HepG2 (cell line): ENCODE data around the gene SMIM45.

Source experiments
- ATAC-seq: fragments of 200-7000 bp; cut with Tn5 transposase; 3 replicates; pipeline ENCODE4 v1.9.1; 2020; ENCODE audit warnings: mild to moderate bottlenecking, moderate library complexity
- BruUV-seq: library from RNA; stranded (reverse); fragments of 400-500 nt; replicated peaks from 2 replicates; lab custom pipeline; 2021; lab: Mats Ljungman, UMichigan
- CTCF ChIA-PET: fragments of 300-600 bp; formaldehyde crosslinking; extraction: SDS; loops from one replicate; lab custom pipeline; 2021; ENCODE audit warnings: low total read pairs, inconsistent platforms, low intra/inter-chr PET ratio; lab: Yijun Ruan, JAX
- POLR2A ChIA-PET: fragments of 350-600 bp; sonication (Branson Sonifier 250); formaldehyde crosslinking; loops from one replicate; lab custom pipeline; 2020; ENCODE audit warnings: antibody characterized with exemption, inconsistent platforms; lab: Yijun Ruan, JAX
- DNase-seq: peaks from one replicate; pipeline ENCODE4 v3.0.0-alpha.2; 2015; ENCODE audit warnings: low spot score
- FAIRE-seq: peaks from 3 replicates; lab custom pipeline; 2011; peaks lifted over from hg19 to GRCh38; lab: Jason Lieb, UNC
- H2AFZ ChIP-seq: one replicate; pipeline ENCODE4 v1.6.1; 2011; ENCODE audit warnings: low read length, inconsistent platforms
- H3K27ac ChIP-seq: fragments of 300-600 bp; 3 replicates; pipeline ENCODE4 v1.8.0; 2011; ENCODE audit warnings: mixed run types, mild to moderate bottlenecking, mixed read lengths, low read length, inconsistent platforms; ENCODE audit not compliant: insufficient read depth; ENCODE audit errors: extremely low read length
- H3K27me3 ChIP-seq, 2 experiments: fragments of 200-600 bp in 1 of 2; 2 replicates in 1 of 2; 3 replicates in 1 of 2; pipeline versions ENCODE4 v1.6.0 to v1.8.0; 2011; ENCODE audit warnings: low read length in 2 of 2, mild to moderate bottlenecking in 2 of 2, moderate library complexity in 2 of 2, inconsistent platforms in 1 of 2; ENCODE audit not compliant: insufficient read depth in 2 of 2, control insufficient read depth in 1 of 2
- H3K36me3 ChIP-seq, 2 experiments: fragments of 200-600 bp in 1 of 2; replicated peaks in 1 of 2; 2 replicates in 1 of 2; 3 replicates in 1 of 2; pipeline versions ENCODE4 v1.5.1 to v1.8.0; 2011; ENCODE audit warnings: low read length in 2 of 2, inconsistent platforms in 1 of 2; ENCODE audit not compliant: insufficient read depth in 2 of 2, control insufficient read depth in 1 of 2
- H3K4me1 ChIP-seq: 2 replicates; pipeline ENCODE4 v1.5.1; 2012; ENCODE audit warnings: low read length, inconsistent platforms; ENCODE audit not compliant: insufficient read depth
- H3K4me2 ChIP-seq: 2 replicates; pipeline ENCODE4 v1.6.0; 2011; ENCODE audit warnings: low read depth, low read length, inconsistent platforms
- H3K4me3 ChIP-seq, 3 experiments: fragments of 200-600 bp in 1 of 3; sonication (generic), shearing (Covaris generic) in 1 of 3; replicated peaks in 1 of 3; 2 replicates each; pipeline ENCODE4 v1.5.1; 2011 to 2016; ENCODE audit warnings: low read length in 3 of 3, inconsistent platforms in 2 of 3, low read depth in 2 of 3, mild to moderate bottlenecking in 2 of 3, control low read depth in 1 of 3, mixed read lengths in 1 of 3; ENCODE audit not compliant: insufficient read depth in 1 of 3
- H3K79me2 ChIP-seq: one replicate; pipeline ENCODE4 v1.6.1; 2011; ENCODE audit warnings: low read length, inconsistent platforms; ENCODE audit not compliant: insufficient read depth
- H3K9ac ChIP-seq: 2 replicates; pipeline ENCODE4 v1.6.0; 2011; ENCODE audit warnings: mild to moderate bottlenecking, low read depth, low read length, inconsistent platforms; ENCODE audit not compliant: insufficient read depth
- H3K9me3 ChIP-seq: 2 replicates; pipeline ENCODE4 v1.5.1; 2012; ENCODE audit warnings: mild to moderate bottlenecking, low read length
- H4K20me1 ChIP-seq: 2 replicates; pipeline ENCODE4 v1.6.0; 2011; ENCODE audit warnings: inconsistent platforms, mild to moderate bottlenecking, low read length, moderate library complexity; ENCODE audit not compliant: insufficient read depth
- ASH2L ChIP-seq: fragments of 300-600, 200-600 bp; sonication (generic); IDR thresholded peaks from 2 replicates; pipeline ENCODE4 v1.7.0; 2017; ENCODE audit warnings: low read depth, mild to moderate bottlenecking, moderate library complexity, mixed read lengths, low read length; ENCODE audit not compliant: insufficient read length
- ATF5 ChIP-seq: sonication (generic); formaldehyde crosslinking; IDR thresholded peaks from 2 replicates; pipeline ENCODE4 v1.4.0; 2020; ENCODE audit warnings: mild to moderate bottlenecking, low read depth, missing genetic modification reagents
- BORCS8-MEF2B ChIP-seq: sonication (generic); formaldehyde crosslinking; IDR thresholded peaks from 2 replicates; pipeline ENCODE4 v1.8.0; 2022; ENCODE audit warnings: mild to moderate bottlenecking, missing genetic modification reagents
- BRCA1 ChIP-seq: sonication (generic); formaldehyde crosslinking; IDR thresholded peaks from 2 replicates; pipeline ENCODE4 v1.4.0; 2020; ENCODE audit warnings: missing genetic modification reagents
- BRF2 ChIP-seq: sonication (generic); formaldehyde crosslinking; IDR thresholded peaks from 2 replicates; pipeline ENCODE4 v1.8.1; 2022; ENCODE audit warnings: mild to moderate bottlenecking, missing genetic modification reagents
- KDM3A ChIP-seq: IDR thresholded peaks from 2 replicates; pipeline ENCODE4 v1.6.1; 2018; ENCODE audit warnings: low read depth, missing compliant biosample characterization
- KDM6A ChIP-seq: IDR thresholded peaks from 2 replicates; pipeline ENCODE4 v1.6.1; 2016; ENCODE audit warnings: low read depth
- MTA1 ChIP-seq: sonication (generic); formaldehyde crosslinking; IDR thresholded peaks from 2 replicates; pipeline ENCODE4 v1.4.0; 2020; ENCODE audit warnings: missing genetic modification reagents, mild to moderate bottlenecking, borderline replicate concordance
- MZF1 ChIP-seq: sonication (generic); formaldehyde crosslinking; IDR thresholded peaks from 2 replicates; pipeline ENCODE4 v1.8.1; 2023; ENCODE audit warnings: mild to moderate bottlenecking, missing genetic modification reagents, borderline replicate concordance
- NFE2L2 ChIP-seq: fragments of 150-350 bp; IDR thresholded peaks from 2 replicates; pipeline ENCODE4 v1.6.1; 2014; ENCODE audit warnings: low read length
- PBX3 ChIP-seq: sonication (generic); formaldehyde crosslinking; IDR thresholded peaks from 2 replicates; pipeline ENCODE4 v1.8.1; 2023; ENCODE audit warnings: missing genetic modification reagents, inconsistent platforms, borderline replicate concordance
- RAD51 ChIP-seq: fragments of 450-650 bp; IDR thresholded peaks from 2 replicates; pipeline ENCODE4 v1.6.1; 2016; ENCODE audit warnings: borderline replicate concordance
- RORA ChIP-seq: sonication (generic); formaldehyde crosslinking; IDR thresholded peaks from 2 replicates; pipeline ENCODE4 v1.5.0; 2020; ENCODE audit warnings: mild to moderate bottlenecking, missing genetic modification reagents, moderate library complexity
- ZBTB1 ChIP-seq: sonication (generic); formaldehyde crosslinking; IDR thresholded peaks from 2 replicates; pipeline ENCODE4 v1.4.0; 2020; ENCODE audit warnings: missing genetic modification reagents, borderline replicate concordance
- ZBTB10 ChIP-seq: sonication (generic); formaldehyde crosslinking; IDR thresholded peaks from 2 replicates; pipeline ENCODE4 v1.4.0; 2020; ENCODE audit warnings: missing genetic modification reagents, borderline replicate concordance
- ZNF367 ChIP-seq: sonication (generic); formaldehyde crosslinking; IDR thresholded peaks from 2 replicates; pipeline ENCODE4 v1.4.0; 2020; ENCODE audit warnings: missing genetic modification reagents, borderline replicate concordance
- ZNF563 ChIP-seq: sonication (generic); formaldehyde crosslinking; IDR thresholded peaks from 2 replicates; pipeline ENCODE4 v1.8.0; 2022; ENCODE audit warnings: mild to moderate bottlenecking, moderate library complexity, missing genetic modification reagents
- ZNF567 ChIP-seq: sonication (generic); formaldehyde crosslinking; IDR thresholded peaks from 2 replicates; pipeline ENCODE4 v1.8.1; 2023; ENCODE audit warnings: mild to moderate bottlenecking, missing genetic modification reagents, borderline replicate concordance
- WGBS: methylation state at CpG from one replicate; pipeline ENCODE4 v1.1.6; 2017; ENCODE audit warnings: low lambda C conversion rate; 5-methylcytosine and 5-hydroxymethylcytosine counted together
- in situ Hi-C: cut with HindIII; loops from 2 replicates; pipeline ENCODE4 v1.10.0; 2017; ENCODE audit warnings: low pct_unique_long_range_greater_than_20kb; ENCODE audit not compliant: extremely low pct_ligation_motif_present
- intact Hi-C: fragments of 100-400 bp; cut with micrococcal nuclease; formaldehyde crosslinking; loops from one replicate; pipeline ENCODE4 v1.10.0; 2022; ENCODE audit not compliant: unreplicated experiment

The SMIM45 gene

GRCh38 chr22:41946629-41947423 lies 5.1 kb upstream of the SMIM45 start, which contains the start of gene CENPM:
TSS of gene CENPM (minus strand) at chr22:41947152. CDS start at chr22:41947076, 76 bp downstream.
- ATAC-seq, result peak; percentile 94
- Histone ChIP-seq H3K79me2 (peaks cover 13% of the 10 kb centered on the region), H3K27ac (peak within 1 kb of the TSS; percentile 76), H3K36me3 (peaks cover 2 to 24% of the 10 kb centered on the region in 2 experiments; a peak in 3 of 5 replicates), H3K9me3 (no peaks in the 10 kb centered on the region), H3K9ac (peak within 1 kb of the TSS; percentile 73), H3K4me2 (peak within 1 kb of the TSS; percentile 95), H2AFZ (peak within 1 kb of the TSS; percentile 35), H3K4me1 (peaks cover 74% of the 10 kb centered on the region), H3K4me3 (peak within 1 kb of the TSS; percentile 53 to 79 (median 66)), H3K27me3 (no peaks in the 10 kb centered on the region), H4K20me1 (no peaks in the 10 kb centered on the region)
- ChIA-PET CTCF (no interaction called here), POLR2A (interaction anchor here (0.8 to 1.6 kb wide), 8 partner anchors 21 to 326 kb away, joined by 3 to 11 read pairs (median 4); partner anchors contain the start of genes CCDC134, DESI1, NDUFA6 and SNU13)
- peak; percentile 94 for DNase-seq
- TSS peak; percentile 70 for BruUV-seq
- FAIRE-seq, result peak; percentile 71
- 11% methylated on average over 10 of the region's 56 CpGs for WGBS
- in situ Hi-C loops, result no loop called here
- intact Hi-C loops, result no loop called here
- no peak for TF ChIP-seq NFE2L2
- peak; percentile 28; the same call in 1 of the 2 replicates for TF ChIP-seq BRCA1 (CRISPR knock-in tag)
- peak; percentile 38; the same call in 1 of the 2 replicates for TF ChIP-seq MTA1 (CRISPR knock-in tag)
- TF ChIP-seq KDM6A (CRISPR knock-in tag), result no peak
- TF ChIP-seq MZF1 (CRISPR knock-in tag), result 0 out of 2 replicates have a peak, but pooled peaks have one; percentile 23
- peak; percentile 89 for TF ChIP-seq BORCS8-MEF2B (CRISPR knock-in tag)
- peak; percentile 38 for TF ChIP-seq RAD51
- no peak for TF ChIP-seq ZBTB1
- peak; percentile 94 for TF ChIP-seq BRF2 (CRISPR knock-in tag)
- TF ChIP-seq ZNF367, result no peak; the same call in 1 of the 2 replicates
- TF ChIP-seq ATF5 (CRISPR knock-in tag), result no peak; the same call in 1 of the 2 replicates
- no peak; the same call in 1 of the 2 replicates for TF ChIP-seq ZNF567 (CRISPR knock-in tag)
- TF ChIP-seq ZBTB10, result no peak; the same call in 1 of the 2 replicates
- TF ChIP-seq ASH2L, result peak; percentile 74
- peak; percentile 61; the same call in 1 of the 2 replicates for TF ChIP-seq ZNF563 (CRISPR knock-in tag)
- no peak; the same call in 1 of the 2 replicates for TF ChIP-seq KDM3A
- TF ChIP-seq PBX3 (CRISPR knock-in tag), result peak; percentile 82; the same call in 1 of the 2 replicates
- TF ChIP-seq RORA (CRISPR knock-in tag), result no peak
